ENCODE data around the gene RBM8A. TPM values are rescaled to one million over a fixed set of nuclear protein-coding genes. Genes with fewer than 3 reads are reported as not detected.
A peak's percentile ranks its signal among the peaks of the same experiment; 100 is the strongest.

The RBM8A gene
- total and polyA plus RNA-seq, 9 of the 15 experiments (the other 6 are each of a cell fraction or from before 2014, with no cell fraction given), result 215 to 1,035 (median 291) TPM

DNA sequence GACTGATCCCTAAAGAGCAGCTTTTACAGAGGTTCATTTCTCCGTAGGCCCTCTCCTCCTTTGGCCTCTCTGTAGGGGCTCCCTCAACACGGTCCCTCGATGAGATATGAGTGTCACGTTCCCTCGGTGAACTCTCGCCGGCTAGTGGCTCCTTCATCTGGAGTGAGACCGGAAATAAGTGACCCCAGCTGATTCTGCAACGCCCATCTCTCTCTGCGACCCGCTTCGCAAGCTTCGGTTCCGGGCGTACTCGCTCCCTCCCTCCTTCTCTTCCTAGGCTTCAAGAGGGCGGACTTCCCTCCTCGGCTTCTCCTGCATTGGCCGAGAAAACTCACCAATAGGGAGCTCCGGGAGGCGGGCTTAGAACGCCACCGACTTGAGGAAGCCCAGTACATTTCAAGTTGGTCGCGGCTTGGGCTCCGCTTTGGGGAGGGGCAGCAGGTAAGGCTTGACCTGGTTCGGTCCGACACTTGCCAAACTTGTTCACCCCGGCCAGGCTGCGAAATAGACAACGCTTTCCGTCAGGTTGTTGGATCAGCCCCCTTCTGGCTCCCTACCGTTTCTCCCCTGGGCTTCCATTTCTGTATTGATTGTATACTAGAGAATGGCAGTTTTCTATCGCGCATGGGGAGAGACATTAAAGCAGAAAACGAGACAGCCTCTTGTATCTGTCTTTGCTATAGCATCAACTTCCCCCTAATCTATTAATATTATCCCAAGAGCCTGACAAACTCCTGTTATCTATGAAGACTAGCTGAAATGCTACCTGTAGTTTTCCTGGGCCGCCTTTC lies 37.2 kb upstream of the RBM8A start, which contains the start of the genes ANKRD34A and POLR3GL (continued):
- TF ChIP-seq ETV6 (IDR thresholded peaks at IDR 0.05; ENCODE audit: borderline replicate concordance in 1 of 2, low read depth in 2 of 2, low read length in 1 of 2) (peak in 1 of 2 experiments; percentile 31; a peak in 1 of 4 replicates), ETV6 (CRISPR knock-in tag; IDR thresholded peaks at IDR 0.05; ENCODE audit: borderline replicate concordance) (no peak), YY1 (IDR thresholded peaks at IDR 0.05; ENCODE audit: borderline replicate concordance in 1 of 3, control insufficient read depth in 1 of 3, extremely low read depth in 1 of 3, insufficient read depth in 3 of 3, insufficient read length in 1 of 3, insufficient replicate concordance in 2 of 3, low read depth in 1 of 3, low read length in 2 of 3) (peak in 2 of 3 experiments; percentile 73 to 82), SRF (CRISPR knock-in tag; IDR thresholded peaks at IDR 0.05) (peak in 1 of 2 experiments; percentile 54; a peak in 2 of 4 replicates), FIP1L1 (IDR thresholded peaks at IDR 0.05; ENCODE audit: low read depth, low read length, poor library complexity, severe bottlenecking) (no peak), RB1 (IDR thresholded peaks at IDR 0.05; ENCODE audit: low read depth) (peak; percentile 44; the same call in 1 of the 2 replicates), ETS2 (tag; IDR thresholded peaks at IDR 0.05; ENCODE audit: borderline replicate concordance, poor library complexity, severe bottlenecking) (no peak), BDP1 (IDR thresholded peaks at IDR 0.05; ENCODE audit: insufficient read depth, insufficient read length) (no peak), TAF15 (IDR thresholded peaks at IDR 0.05; ENCODE audit: low read depth, low read length) (no peak), XRCC5 (IDR thresholded peaks at IDR 0.05; ENCODE audit: low read depth, low read length) (no peak), MTA3 (IDR thresholded peaks at IDR 0.05; ENCODE audit: borderline replicate concordance) (0 out of 2 replicates have a peak, but pooled peaks have one; percentile 51), KDM5B (IDR thresholded peaks at IDR 0.05; ENCODE audit: insufficient replicate concordance, low read depth, low read length) (peak; percentile 96), POLR2G (IDR thresholded peaks at IDR 0.05; ENCODE audit: low read depth, low read length) (peak; percentile 91), KLF10 (CRISPR knock-in tag; IDR thresholded peaks at IDR 0.05) (no peak), XRCC4 (IDR thresholded peaks at IDR 0.05; ENCODE audit: extremely low read depth, insufficient read depth, insufficient read length) (no peak), HMGN3 (IDR thresholded peaks at IDR 0.05; ENCODE audit: borderline replicate concordance, extremely low read depth, insufficient read length, low read depth, low read length) (no peak)
- TF ChIP-seq, protein P1, sequence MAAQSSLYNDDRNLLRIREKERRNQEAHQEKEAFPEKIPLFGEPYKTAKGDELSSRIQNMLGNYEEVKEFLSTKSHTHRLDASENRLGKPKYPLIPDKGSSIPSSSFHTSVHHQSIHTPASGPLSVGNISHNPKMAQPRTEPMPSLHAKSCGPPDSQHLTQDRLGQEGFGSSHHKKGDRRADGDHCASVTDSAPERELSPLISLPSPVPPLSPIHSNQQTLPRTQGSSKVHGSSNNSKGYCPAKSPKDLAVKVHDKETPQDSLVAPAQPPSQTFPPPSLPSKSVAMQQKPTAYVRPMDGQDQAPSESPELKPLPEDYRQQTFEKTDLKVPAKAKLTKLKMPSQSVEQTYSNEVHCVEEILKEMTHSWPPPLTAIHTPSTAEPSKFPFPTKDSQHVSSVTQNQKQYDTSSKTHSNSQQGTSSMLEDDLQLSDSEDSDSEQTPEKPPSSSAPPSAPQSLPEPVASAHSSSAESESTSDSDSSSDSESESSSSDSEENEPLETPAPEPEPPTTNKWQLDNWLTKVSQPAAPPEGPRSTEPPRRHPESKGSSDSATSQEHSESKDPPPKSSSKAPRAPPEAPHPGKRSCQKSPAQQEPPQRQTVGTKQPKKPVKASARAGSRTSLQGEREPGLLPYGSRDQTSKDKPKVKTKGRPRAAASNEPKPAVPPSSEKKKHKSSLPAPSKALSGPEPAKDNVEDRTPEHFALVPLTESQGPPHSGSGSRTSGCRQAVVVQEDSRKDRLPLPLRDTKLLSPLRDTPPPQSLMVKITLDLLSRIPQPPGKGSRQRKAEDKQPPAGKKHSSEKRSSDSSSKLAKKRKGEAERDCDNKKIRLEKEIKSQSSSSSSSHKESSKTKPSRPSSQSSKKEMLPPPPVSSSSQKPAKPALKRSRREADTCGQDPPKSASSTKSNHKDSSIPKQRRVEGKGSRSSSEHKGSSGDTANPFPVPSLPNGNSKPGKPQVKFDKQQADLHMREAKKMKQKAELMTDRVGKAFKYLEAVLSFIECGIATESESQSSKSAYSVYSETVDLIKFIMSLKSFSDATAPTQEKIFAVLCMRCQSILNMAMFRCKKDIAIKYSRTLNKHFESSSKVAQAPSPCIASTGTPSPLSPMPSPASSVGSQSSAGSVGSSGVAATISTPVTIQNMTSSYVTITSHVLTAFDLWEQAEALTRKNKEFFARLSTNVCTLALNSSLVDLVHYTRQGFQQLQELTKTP (IDR thresholded peaks at IDR 0.05; ENCODE audit: low read depth in 1 of 2, partially characterized antibody in 2 of 2), result peak in 1 of 2 experiments; percentile 50
- TF ChIP-seq, protein P2, sequence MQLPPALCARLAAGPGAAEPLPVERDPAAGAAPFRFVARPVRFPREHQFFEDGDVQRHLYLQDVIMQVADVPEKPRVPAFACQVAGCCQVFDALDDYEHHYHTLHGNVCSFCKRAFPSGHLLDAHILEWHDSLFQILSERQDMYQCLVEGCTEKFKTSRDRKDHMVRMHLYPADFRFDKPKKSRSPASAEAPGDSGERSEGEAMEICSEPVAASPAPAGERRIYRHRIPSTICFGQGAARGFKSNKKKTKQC (CRISPR knock-in tag; IDR thresholded peaks at IDR 0.05), result no peak
- TF ChIP-seq, protein P3, sequence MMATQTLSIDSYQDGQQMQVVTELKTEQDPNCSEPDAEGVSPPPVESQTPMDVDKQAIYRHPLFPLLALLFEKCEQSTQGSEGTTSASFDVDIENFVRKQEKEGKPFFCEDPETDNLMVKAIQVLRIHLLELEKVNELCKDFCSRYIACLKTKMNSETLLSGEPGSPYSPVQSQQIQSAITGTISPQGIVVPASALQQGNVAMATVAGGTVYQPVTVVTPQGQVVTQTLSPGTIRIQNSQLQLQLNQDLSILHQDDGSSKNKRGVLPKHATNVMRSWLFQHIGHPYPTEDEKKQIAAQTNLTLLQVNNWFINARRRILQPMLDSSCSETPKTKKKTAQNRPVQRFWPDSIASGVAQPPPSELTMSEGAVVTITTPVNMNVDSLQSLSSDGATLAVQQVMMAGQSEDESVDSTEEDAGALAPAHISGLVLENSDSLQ (IDR thresholded peaks at IDR 0.05), result peak; percentile 46; the same call in 1 of the 2 replicates

Data from K562 (cell line).